ENCODE data around the gene PDZD4.

GRCh38 chrX:153864101-153864500 is 33.8 kb upstream of the PDZD4 start:
- TF ChIP-seq POLR2A (IDR thresholded peaks at IDR 0.05; ENCODE audit: low read depth, low read length) (no peak), CTCF (conservative IDR thresholded peaks at IDR 0.05; ENCODE audit: low read depth, low read length) (no peak), FOS (IDR thresholded peaks at IDR 0.05; ENCODE audit: low read depth, low read length) (no peak), RAD21 (IDR thresholded peaks at IDR 0.05; ENCODE audit: low read length) (no peak), MAFK (IDR thresholded peaks at IDR 0.05; ENCODE audit: low read depth, low read length) (no peak)

All from IMR-90 (cell line).